DOHH2 (cell line): ENCODE data around the gene DTD2.
"Not testable (repeated sequence)": the region's sequence is repeated elsewhere in the genome, so short reads cannot be mapped to it uniquely, and the experiment has no call there.

Experiments
- EZH2phosphoT487 ChIP-seq: fragments of 200-600 bp; sonication (generic); IDR thresholded peaks from 2 replicates; pipeline ENCODE4 v1.6.1; 2017; ENCODE audit warnings: borderline replicate concordance, mild to moderate bottlenecking, antibody characterized with exemption, low read length, moderate library complexity, mixed read lengths
- TF ChIP-seq, protein P1 (sequence below): fragments of 200-600 bp; sonication (generic); IDR thresholded peaks from one replicate; pipeline ENCODE4 v1.5.1; 2014; ENCODE audit warnings: antibody characterized with exemption, mild to moderate bottlenecking, low read depth, low read length; ENCODE audit not compliant: poor library complexity, severe bottlenecking

DNA sequence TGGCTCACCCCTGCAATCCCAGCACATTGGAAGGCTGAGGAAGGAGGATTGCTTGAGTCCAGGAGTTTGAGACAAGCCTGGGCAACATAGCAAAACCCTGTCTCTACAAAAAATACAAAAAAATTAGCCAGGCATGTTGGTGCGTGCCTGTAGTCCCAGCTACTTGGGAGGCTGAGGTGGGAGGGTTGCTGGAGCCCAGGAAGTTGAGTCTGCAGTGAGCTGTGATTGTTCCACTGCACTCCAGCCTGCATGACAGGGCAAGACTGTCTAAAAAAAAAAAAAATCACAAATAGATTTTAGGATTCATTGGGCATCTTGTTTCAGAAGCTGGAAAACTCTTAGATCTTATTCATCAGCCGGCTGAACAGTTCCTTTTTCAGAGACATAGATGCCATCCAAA lies 5.1 kb upstream of the DTD2 start:
- TF ChIP-seq, protein P1, sequence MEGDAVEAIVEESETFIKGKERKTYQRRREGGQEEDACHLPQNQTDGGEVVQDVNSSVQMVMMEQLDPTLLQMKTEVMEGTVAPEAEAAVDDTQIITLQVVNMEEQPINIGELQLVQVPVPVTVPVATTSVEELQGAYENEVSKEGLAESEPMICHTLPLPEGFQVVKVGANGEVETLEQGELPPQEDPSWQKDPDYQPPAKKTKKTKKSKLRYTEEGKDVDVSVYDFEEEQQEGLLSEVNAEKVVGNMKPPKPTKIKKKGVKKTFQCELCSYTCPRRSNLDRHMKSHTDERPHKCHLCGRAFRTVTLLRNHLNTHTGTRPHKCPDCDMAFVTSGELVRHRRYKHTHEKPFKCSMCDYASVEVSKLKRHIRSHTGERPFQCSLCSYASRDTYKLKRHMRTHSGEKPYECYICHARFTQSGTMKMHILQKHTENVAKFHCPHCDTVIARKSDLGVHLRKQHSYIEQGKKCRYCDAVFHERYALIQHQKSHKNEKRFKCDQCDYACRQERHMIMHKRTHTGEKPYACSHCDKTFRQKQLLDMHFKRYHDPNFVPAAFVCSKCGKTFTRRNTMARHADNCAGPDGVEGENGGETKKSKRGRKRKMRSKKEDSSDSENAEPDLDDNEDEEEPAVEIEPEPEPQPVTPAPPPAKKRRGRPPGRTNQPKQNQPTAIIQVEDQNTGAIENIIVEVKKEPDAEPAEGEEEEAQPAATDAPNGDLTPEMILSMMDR: not testable (repeated sequence)
- not testable (repeated sequence) for TF ChIP-seq EZH2phosphoT487
